Activated CD4-positive, alpha-beta T cell treated with anti-CD3 and anti-CD28 coated beads, Interleukin-10, Interleukin-2, amounts not matched to agents 100 ng/mL and 50 ng/mL, durations not matched to agents 16 hours and 8 hours (primary cell): Measurements from ENCODE around the gene LRP1.

Source experiments
- DNase-seq: peaks from one replicate; pipeline ENCODE4 v3.0.0-alpha.2; 2020

Gene LRP1

GRCh38 chr12:57240066-57240921, 112.0 kb downstream of the LRP1 start:
- DNase-seq: peak; percentile 88

- DNase-seq: no peak
These were observed 112.7 kb downstream of the LRP1 start for GRCh38 chr12:57240926-57241401.

DNA sequence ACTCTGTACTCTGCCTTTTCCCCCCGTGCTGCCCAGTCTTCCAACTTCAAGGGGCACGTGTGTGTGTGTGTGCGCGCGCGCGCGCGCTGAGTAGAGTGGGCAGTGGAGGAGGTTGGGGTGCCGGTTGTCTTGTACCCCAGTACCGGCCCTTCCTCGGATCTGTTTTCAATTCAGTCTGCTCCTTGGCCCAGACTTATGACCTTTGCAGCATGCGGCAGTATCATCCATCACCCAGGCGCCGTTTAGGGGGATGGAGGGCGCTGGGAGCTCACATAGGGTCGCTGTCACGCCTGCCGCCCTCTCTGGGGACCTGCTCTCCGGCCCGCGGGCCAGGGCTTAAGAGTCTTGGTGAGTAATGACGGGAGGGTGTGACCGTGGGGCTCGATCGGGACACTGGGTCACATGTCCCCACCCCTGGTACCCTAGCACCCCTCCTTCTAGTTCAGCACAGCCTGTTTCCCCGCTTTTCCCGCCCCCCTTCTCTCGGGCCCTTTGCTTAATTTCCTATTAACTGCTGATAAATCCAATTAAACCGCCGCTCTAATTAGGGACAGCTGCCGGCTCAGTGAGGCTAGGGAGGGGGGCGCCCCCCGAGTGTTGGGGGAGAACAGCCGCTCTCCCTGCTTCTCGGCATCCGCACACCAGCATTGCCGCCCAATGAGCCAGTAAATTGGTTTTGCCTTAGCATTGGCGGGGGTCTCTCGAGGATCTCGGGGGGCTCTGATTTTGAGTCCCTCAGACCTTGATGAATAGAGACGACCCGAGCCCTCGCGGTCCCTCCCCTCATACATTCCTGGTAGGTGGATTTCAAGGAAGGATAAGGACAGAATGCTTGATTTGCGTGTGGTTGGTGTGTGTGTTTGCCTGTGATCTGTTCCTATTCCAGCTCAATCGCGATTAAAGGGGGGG, 113.4 kb downstream of the LRP1 start:
- no peak for DNase-seq

DNA sequence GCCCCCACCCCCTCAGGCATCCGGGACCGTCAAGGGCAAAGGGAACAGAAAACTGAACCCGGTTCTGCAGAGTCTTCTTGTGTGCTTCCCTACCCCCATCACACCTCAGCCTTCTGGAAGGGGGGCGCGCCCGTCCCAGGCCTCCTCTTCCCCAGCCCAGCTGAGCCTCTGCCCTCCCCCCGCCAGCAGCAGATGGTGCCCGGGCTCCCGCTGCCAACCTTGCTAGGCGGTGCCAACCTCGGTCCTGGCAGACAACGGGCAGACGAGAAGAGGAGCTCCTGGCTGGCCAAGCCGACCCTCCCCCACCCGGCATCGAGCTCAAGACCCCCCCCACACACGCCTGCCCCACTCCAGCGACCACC, 114.0 kb downstream of the LRP1 start:
- DNase-seq: no peak

- peak; percentile 73 for DNase-seq
These were observed 114.6 kb downstream of the LRP1 start for GRCh38 chr12:57242691-57243454.

DNA sequence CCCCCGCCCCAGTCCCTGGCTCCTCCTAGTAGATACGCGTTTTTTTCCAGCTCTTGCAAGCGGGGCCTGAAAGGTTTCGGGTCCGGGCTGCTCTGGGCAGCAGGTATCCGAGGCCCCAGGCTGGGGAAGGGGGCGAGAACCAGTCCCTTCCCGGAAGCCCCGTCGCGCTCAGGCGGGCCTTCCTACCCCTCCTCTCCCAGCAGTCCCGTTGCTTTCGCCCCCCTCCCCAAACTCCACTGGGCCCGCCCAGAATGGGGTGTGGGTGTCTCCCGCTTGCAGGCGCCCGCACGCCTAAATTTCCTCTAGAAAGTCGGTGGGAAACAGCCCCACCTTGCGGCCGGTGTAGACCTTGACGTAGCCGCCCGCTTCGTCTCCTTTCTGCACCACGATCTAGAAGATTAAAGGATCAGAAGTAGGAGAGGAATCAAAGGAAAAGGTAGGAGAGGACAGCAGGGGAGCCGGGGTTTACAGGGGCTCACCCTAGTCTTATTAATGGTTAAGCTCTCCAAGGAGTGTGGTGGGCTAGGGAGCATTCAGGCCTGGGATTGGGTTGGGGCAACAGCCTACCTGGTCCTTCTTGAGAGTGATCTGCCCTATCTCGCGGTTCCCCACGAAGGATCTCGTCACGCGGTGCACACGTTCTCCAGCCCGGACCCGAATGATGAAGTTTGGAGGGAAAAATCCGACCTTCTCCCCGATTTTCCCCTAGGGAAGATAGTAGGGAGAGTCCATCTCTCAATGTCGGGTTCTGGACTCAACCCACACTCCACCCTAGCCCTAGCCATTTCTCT, 115.4 kb downstream of the LRP1 start:
- peak; percentile 84 for DNase-seq

- no peak for DNase-seq
These were observed 116.0 kb downstream of the LRP1 start for GRCh38 chr12:57244312-57244696.

DNA sequence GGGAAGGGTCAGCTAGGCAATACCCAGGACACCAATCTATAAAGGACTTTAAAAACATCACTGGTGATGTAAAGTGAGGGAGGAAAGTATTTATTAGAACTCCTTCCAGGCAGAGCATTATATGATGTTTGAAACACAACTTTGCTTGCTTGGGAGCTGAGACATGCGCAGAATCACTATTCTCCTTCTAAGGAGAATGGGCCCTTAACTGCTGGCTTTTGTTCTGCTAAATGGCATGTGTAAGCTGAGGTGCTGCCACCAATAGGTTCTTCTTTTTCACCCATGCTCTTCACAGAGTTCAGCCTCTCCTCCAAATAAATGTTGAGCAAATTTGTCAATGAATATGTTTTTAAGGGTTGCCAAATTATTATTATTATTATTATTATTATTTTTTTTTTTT, 118.8 kb downstream of the LRP1 start:
- no peak for DNase-seq

- no peak for DNase-seq
These were observed 120.9 kb downstream of the LRP1 start for GRCh38 chr12:57248934-57249742.

- DNase-seq: no peak
These were observed 122.3 kb downstream of the LRP1 start for GRCh38 chr12:57250541-57250940.

DNA sequence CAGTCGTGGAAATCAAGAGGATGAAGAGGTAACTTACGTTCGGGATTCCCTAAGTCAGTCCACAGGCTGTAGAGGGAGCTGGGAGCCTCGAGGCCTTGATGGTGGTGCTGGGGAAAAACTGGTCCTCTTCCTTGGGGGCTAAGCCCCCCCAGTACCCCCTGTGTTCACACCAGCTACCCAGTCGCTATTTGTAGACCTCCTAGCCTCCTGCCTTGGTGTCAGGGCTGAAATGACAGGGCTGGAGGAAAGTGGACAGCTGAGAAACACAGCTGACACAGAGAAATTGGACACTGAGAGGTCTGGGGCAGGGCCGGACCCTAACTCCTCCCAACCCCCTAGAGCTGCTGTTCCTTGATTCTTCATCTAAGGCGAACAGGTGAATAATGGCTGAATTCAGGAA, 122.7 kb downstream of the LRP1 start, which contains the start of gene STAC3:
Gene STAC3, minus strand, starts transcription at position 232 of the 400 bp plus-strand sequence. CDS start 1,551 bp downstream, outside the sequence.
- DNase-seq: no peak

DNA sequence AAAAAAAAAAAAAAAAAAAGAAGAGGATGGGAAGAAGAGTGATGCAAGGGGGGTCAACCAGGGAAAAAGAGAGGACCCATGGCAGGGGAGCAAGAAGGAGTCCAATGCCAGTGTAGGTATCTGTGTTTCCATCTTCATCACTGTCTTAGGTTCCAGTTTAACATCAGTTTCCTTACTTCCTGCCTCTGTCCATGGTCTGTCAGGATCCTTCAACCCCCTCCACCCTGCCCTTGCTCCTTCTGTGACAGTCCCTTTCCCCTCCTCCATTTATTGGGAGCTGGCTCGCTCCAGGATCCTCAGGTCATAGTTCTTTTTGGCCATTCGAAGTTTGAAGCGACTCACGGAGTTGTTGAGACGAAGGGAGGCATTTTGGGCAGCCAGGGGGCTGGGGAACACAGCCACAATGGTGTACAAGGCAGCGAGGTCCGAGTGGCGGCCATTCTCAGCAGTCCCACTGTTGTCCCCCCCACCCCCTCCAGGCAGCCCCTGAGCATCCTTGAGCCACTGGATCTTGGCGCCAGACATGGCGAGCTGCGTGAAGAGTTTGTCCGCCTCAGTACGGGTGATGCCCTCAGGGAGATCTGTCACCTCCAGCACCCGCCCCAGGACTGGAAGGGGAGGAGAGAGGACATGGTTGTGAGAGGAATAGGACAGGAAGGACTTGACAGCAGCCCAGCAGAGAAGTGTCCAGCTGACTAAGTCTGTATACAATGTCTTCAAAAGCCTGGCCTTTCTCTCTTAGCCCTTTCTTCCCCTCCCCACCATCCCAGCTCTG, 126.4 kb downstream of the LRP1 start:
- DNase-seq: no peak

DNA sequence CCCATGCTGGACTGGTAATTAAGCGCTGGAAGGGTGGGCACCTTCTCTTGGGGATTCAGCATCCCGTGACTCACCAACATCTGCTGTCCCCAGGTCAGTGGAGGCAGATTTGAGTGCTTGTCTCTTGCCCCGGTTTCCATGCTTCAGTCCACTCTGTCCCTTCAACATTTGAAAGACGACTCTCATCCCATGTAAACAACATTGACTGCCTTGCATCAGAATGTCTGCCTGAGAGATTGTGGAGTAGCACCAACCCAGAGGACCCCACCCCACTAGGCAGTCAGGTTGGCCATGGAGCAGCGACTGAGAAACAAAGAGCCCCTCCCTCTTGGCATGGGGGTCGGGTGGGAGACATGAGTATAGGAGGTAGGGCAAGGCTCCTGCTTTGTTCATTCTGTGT, 127.6 kb downstream of the LRP1 start:
- no peak for DNase-seq

DNA sequence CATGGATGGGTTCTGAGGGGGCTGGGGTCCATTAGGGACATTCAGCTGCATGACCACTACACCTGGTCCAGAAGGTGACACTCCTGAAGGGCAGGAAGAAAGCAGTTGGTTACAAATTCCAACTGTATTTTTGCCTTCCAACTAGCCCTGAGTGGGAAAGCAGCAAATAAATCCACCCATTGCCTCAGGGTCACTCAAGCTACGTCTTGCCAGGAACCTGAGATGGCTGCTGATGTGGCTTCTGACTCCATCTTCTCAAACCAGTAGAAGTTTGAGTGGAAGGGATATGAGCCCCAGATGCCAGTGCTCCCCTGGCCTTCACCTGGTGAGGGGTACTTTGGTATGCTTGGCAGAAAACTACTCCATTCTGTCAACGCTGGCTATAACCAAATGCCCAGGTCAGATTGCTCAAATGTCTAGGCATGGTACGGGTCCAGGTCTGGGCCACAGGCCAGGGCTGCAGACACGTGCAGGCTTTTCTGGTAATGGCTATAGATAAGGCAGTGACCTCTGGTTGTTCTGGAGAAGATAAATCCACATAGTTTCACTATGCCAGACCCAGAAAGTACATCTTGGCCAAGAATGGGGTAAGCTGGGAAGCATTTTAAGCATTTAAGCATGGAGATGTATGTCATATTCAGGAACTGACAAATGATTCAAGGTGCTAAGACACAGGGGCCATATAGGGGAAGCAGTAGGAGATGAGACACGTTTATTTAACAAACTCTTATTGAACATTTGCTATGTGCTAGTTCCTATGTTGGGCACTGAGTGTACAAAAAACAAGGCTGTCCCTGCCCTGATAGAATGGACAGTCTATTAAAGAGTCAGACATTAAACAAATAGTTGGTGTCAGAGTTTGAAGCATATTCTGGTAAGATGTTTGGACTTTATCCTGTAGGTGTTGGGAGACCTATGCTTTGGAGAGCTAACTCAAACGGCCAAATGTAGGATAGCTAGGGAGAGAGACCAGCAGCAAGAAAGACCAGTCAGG, 131.0 kb downstream of the LRP1 start:
- DNase-seq: no peak

GRCh38 chr12:57260366-57260765, 132.1 kb downstream of the LRP1 start:
- no peak for DNase-seq

GRCh38 chr12:57261428-57261865, 133.2 kb downstream of the LRP1 start:
- no peak for DNase-seq

GRCh38 chr12:57262126-57262822, 134.0 kb downstream of the LRP1 start:
- DNase-seq: no peak
